GM11168 (cell line): ENCODE data around the gene POLR1E.

Source experiments
- in situ Hi-C: fragments of 300-500 bp; cut with MboI; formaldehyde crosslinking; loops from one replicate; pipeline ENCODE4 v1.12.0; 2022; ENCODE audit warnings: low sequenced_read_pairs; ENCODE audit not compliant: unreplicated experiment

POLR1E gene

DNA sequence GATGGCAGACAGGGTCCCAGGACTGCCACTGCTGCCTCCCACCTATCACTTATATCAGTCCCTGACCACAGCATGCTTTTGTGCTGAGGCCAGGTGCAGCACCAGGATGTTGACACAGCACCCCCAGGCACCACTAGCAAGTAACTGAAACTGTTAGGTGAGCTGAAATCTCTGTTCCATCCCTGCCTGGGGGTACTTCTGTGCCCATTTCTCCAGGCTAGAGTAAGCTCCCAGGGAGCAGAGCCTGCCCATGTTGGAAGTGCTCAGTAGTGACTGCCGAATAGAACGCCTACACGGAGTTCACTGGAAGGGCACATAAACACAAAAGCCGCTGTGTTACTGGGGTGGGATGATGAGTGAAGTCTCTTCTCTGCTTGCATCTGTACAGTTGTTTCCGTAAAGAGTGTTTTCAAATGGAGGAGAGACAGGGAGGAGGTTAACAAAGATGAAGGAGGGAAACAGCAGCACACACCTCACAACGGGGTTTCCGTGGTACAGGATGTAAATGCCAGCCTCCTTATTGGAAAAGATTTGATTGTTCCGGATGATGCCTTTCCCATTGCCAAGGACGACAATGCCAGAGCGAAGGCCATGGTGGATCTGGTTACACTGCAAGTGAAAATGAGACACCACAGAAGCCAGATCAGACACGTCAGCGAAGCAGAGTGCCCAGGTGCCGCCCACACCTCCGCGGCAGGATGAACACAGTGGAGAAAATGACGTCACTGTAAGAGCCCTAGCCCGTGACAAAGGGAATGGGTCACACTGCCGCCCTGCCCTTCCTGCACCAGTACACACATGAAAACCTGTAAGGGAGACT, 43.1 kb downstream of the POLR1E start:
- in situ Hi-C loops, result no loop called here

- in situ Hi-C loops, result loop anchor here (5.0 kb wide), 1 partner anchor 46 kb away; the partner anchor contains the start of gene FBXO10
Observed at GRCh38 chr9:37531699-37532098, 46.0 kb downstream of the POLR1E start.

- in situ Hi-C loops, result loop anchor here (5.0 kb wide), 1 partner anchor 43 kb away; the partner anchor contains the start of gene FBXO10
Observed at GRCh38 chr9:37534412-37534811, 48.7 kb downstream of the POLR1E start.

DNA sequence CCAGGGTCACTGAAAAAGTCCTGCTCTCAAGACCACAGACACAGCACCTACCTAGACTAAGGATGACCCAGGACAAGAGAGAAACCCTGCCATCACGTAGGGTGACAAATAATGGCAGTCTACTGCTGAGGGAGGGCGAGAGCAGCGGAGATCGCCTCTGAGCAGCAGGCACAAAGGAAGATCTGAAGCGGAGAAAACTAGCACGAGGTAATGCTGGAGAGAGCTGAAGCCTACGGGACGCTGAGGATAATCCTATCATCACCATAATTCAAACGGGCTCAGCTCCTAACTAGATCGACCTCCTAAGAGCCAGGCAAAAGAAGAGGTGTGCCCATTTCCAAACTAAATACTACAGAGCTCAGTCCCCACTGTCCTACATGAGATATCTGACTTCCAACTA, 49.2 kb downstream of the POLR1E start:
- in situ Hi-C loops, result loop anchor here (5.0 kb wide), 1 partner anchor 42 kb away; the partner anchor contains the start of gene FBXO10

DNA sequence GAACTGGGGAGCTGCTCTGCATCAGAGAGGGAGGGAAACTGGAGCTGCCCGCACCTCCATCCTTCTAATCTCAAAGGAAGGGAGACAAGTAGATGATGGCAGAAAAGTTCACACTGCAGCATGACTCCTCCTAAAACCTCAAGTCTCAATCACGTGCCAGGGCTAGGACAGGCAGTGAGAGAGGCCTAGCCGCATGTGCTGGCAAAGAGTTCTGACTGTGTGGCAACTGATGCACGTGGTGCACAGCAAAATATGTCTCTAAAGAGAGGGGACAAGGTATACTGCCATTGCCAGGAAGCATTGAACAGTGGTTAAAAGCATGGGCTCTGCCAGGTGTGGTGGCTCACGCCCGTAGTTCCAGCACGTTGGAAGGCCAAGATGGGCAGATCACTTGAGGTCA, 52.4 kb downstream of the POLR1E start:
- in situ Hi-C loops, result no loop called here

DNA sequence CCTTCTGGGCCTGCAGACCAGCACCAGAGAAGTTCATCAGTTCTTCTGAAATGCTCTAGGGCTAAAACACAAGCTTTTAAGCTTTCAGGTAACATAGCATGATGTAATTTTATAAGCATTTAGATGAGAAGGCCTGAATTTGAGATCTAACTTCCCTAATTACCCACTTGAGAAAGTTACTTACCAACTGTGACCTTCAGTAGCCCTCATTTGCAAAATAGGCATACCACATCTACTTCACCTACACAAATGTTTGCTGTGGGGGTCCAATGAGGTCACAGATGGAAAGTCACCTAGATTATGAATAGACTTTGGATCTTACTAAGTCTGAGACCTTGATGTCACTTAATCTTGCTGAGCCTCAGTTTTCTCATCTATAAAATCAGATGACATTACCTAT, 53.9 kb downstream of the POLR1E start:
- in situ Hi-C loops, result no loop called here

- in situ Hi-C loops, result no loop called here
Observed at GRCh38 chr9:37540634-37541033, 54.9 kb downstream of the POLR1E start.

DNA sequence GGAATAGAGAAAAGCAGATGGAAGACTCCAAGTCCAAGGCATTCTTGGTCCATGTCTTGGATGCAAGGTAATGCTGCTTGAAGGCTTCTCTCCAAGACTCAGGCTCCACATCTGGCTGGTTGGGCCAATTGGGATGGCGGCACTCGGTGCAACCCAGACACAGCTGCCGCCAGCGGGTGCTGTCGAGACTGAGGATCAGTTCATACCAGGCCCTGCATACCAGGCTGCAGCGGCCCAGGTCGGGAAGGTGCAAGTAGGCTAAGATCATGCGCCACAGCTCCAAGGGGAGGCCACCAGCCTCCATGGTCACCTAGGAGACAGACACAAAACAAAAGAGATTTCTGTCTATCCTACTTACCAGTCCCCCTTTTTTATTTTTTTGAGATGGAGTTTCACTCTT, 55.7 kb downstream of the POLR1E start:
- in situ Hi-C loops, result no loop called here

GRCh38 chr9:37542488-37542887, 56.7 kb downstream of the POLR1E start:
- in situ Hi-C loops, result no loop called here

GRCh38 chr9:37542895-37543294, 57.1 kb downstream of the POLR1E start:
- in situ Hi-C loops, result no loop called here

DNA sequence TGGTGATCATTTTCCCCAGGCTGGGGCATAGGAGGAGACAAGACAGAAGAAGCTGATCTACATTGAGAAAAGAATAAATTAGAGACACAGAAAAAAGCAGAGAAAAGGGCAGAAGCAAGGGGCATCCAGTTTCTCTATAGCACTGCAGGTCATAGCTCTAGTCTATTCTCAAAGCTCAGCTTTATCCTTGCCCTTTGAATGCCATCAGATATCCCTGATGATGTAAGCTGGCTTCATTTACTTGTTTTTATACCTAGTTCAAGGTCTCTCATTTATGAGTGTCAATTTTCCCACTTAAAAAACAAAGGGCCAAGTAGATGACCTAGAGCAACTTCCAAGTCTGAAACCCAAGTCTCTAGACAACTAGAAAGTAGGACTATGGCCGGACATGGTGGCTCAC, 57.7 kb downstream of the POLR1E start:
- in situ Hi-C loops, result no loop called here

GRCh38 chr9:37547328-37547878, 61.7 kb downstream of the POLR1E start:
- in situ Hi-C loops, result no loop called here

DNA sequence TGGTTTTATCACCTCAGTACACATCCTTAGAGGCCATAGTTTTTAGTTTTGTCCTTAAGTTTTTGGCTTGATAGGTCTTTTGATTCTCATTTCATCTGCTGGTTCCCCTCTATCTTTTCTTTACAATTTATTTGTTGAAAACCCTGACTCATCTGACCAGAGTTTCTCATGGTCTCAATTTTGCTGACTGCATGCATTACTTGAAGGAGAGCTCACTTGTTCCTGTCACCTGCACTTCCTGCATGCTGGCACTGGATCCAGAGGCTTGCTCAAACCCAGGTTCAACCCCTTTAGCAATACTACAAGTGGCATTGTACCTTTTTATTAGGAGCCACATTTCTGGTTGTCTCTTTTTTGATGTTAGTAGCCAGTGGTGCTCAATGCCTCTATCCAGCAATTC, 63.8 kb downstream of the POLR1E start:
- in situ Hi-C loops, result no loop called here

DNA sequence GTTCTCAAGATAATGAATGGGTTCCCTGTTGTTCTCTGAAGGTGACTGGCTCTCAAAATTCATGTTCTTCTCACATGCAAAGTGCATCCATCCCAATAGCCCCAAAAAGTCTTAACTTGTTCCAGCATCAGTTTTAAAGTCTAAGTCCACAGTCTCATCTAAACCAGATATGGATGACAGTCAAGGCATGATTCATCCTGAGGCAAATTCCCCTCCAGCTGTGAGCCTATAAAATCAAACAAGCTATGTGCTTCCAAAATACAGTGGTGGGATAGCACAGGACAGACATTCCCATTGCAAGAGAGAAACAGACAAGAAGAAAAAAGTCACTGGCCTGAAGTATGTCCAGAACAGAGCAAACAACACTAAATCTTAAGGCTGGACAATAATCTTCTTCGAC, 65.0 kb downstream of the POLR1E start:
- in situ Hi-C loops, result no loop called here

GRCh38 chr9:37551468-37551867, 65.7 kb downstream of the POLR1E start:
- in situ Hi-C loops, result no loop called here

DNA sequence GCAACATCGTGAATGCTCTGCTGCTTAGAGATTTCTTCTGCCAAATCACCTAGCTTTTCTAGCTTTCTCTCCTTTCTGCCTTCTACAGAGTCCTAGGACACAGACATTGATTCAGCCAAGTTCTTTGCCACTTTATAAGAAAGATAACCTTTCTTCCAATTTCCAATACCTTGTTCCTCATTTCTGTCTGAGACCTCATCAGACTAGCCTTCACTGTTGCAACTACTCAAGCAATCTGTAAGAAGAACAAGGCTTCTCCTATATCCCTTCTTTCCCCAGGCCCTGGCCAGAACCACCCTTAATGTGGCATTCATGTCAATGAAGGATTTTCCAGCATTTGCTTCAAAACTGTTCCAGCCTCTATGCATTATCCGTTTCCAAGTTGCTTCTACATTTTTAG, 66.1 kb downstream of the POLR1E start:
- in situ Hi-C loops, result no loop called here
